ENCODE measurements around the gene TOGARAM2.
"Not testable (repeated sequence)": the region's sequence is repeated elsewhere in the genome, so short reads cannot be mapped to it uniquely, and the experiment has no call there.

The TOGARAM2 gene

DNA sequence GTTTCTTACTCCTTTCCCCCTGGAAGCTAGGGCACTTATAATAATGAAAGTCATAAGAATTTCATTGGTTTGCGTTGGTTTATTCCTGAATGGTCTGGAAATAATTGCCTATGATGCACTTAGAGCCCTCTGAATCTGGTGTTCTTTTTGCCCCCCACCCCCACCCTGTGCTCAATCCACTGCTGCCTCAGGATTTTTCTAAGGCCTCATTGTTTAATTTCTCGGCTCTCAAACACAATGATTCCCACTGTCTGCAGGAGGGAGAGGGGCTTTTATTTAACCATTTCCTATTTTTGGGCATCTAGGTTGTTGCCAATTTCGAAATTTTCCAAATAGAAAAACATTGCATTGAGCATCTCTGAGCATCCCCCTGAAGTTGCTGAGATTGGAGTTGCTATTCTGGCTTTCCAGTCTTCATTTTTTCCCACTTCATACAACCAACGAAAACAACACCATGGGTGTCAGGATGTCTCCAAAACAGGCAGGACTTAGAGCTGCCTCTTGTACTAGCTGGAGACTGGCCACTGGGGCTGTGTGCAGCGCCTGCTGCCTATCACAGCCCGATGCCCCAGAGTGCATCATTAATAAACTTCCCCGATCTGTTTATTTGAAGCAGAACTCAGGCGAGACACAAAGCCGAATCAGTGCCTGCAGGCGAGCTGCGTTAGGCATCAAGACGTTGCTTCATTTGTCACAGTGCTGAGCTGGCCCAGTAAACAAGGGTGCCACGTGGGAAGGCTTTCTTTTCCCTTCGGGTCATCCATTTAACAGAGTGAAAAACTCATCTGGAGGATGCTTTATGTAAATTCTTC is 95.0 kb downstream of the TOGARAM2 start:
- no peak for DNase-seq

GRCh38 chr2:29079887-29080286 is 98.8 kb downstream of the TOGARAM2 start:
- no peak for DNase-seq

GRCh38 chr2:29080886-29081743 is 100.0 kb downstream of the TOGARAM2 start:
- DNase-seq = no peak

DNA sequence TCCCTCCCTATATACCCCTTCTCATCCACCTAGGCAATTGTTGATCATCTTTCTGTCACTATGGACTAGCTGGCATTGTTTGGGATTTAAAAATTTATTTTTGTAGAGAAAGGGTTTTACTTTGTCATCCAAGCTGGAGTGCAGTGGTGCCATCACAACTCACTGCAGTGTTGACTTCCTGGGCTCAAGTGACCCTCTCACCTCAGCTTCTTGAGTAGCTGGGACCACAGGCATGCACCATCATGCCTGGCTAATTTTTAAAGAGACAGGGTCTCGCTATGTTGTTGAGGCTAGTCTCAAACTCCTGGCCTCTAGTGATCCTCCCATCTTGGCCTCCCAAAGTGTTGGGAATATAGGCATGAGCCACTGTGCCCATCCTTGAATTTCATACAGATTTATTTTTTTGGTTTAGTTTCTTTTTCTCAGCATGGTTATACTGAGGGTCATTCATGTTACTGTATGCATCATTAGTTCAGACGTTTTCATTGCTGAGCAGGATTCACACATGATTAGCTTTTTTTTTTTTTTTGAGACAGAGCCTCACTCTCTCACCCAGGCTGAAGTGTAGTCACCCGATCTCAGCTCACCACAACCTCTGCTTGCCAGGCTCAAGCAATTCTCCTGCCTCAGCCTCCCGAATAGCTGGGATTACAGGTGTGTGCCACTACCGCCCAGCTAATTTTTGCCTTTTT is 101.9 kb downstream of the TOGARAM2 start:
- no peak for DNase-seq

- DNase-seq = no peak
Observed at GRCh38 chr2:29084554-29084953, 103.5 kb downstream of the TOGARAM2 start.

GRCh38 chr2:29090311-29090710 is 109.2 kb downstream of the TOGARAM2 start:
- not testable (repeated sequence) for DNase-seq

- no peak for DNase-seq
Observed at GRCh38 chr2:29096969-29097368, 115.9 kb downstream of the TOGARAM2 start.

GRCh38 chr2:29097569-29097968 is 116.5 kb downstream of the TOGARAM2 start:
- no peak for DNase-seq

GRCh38 chr2:29100564-29100963 is 119.5 kb downstream of the TOGARAM2 start:
- DNase-seq = no peak

Measured in activated CD4-positive, alpha-beta T cell treated with anti-CD3 and anti-CD28 coated beads for 4 hours (primary cell).